22Rv1 (cell line): Measurements from ENCODE around the gene MMP14.

Source experiments
- CTCF ChIP-seq: fragments of 450-650 bp; IDR thresholded peaks from 2 replicates; pipeline ENCODE4 v1.5.1; 2017; ENCODE audit warnings: mild to moderate bottlenecking
- ZFX ChIP-seq: fragments of 450-650 bp; IDR thresholded peaks from 2 replicates; pipeline ENCODE4 v1.6.1; 2017; ENCODE audit warnings: antibody characterized with exemption, borderline replicate concordance

- TF ChIP-seq CTCF (no peak), ZFX (no peak)
These were observed 49.6 kb downstream of the MMP14 start for GRCh38 chr14:22885975-22886374.
